GM12801 (cell line): Measurements from ENCODE around the gene SCYGR1.

ENCODE experiments used
- CTCF ChIP-seq: IDR thresholded peaks from one replicate; pipeline ENCODE4 v1.5.1; 2011; ENCODE audit warnings: control low read depth; ENCODE audit not compliant: insufficient read length; ENCODE audit errors: extremely low read depth

SCYGR1 gene

GRCh38 chr2:227401550-227401949 lies 13.8 kb upstream of the SCYGR1 start:
- no peak for TF ChIP-seq CTCF

GRCh38 chr2:227398684-227399670 lies 11.2 kb upstream of the SCYGR1 start:
- TF ChIP-seq CTCF, result no peak

GRCh38 chr2:227397562-227397961 lies 9.8 kb upstream of the SCYGR1 start:
- no peak for TF ChIP-seq CTCF

GRCh38 chr2:227395556-227395955 lies 7.8 kb upstream of the SCYGR1 start:
- no peak for TF ChIP-seq CTCF

GRCh38 chr2:227394401-227394800 lies 6.7 kb upstream of the SCYGR1 start:
- TF ChIP-seq CTCF, result no peak

- TF ChIP-seq CTCF, result no peak
Observed at GRCh38 chr2:227390468-227391256, 2.9 kb upstream of the SCYGR1 start.

GRCh38 chr2:227389661-227390060 lies 1.9 kb upstream of the SCYGR1 start:
- no peak for TF ChIP-seq CTCF
